Neuron (in vitro differentiated cells): ENCODE results near the gene TBL2.
"Not testable (repeated sequence)": the region's sequence is repeated elsewhere in the genome, so short reads cannot be mapped to it uniquely, and the experiment has no call there.

ENCODE experiments used
- H2AFZ ChIP-seq: one replicate; pipeline ENCODE4 v1.6.1; 2013; ENCODE audit warnings: low read depth, mild to moderate bottlenecking, inconsistent platforms, low read length, moderate library complexity
- H3K27me3 ChIP-seq: one replicate; pipeline ENCODE4 v1.6.1; 2013; ENCODE audit warnings: low read length; ENCODE audit not compliant: insufficient read depth
- H3K36me3 ChIP-seq: one replicate; pipeline ENCODE4 v1.6.1; 2013; ENCODE audit warnings: low read length; ENCODE audit not compliant: insufficient read depth
- H3K4me1 ChIP-seq: one replicate; pipeline ENCODE4 v1.6.1; 2013; ENCODE audit warnings: low read length; ENCODE audit not compliant: insufficient read depth
- H3K4me3 ChIP-seq: 2 replicates; pipeline ENCODE4 v1.5.1; 2013; ENCODE audit warnings: mild to moderate bottlenecking, low read length, moderate library complexity
- H3K9me3 ChIP-seq: one replicate; pipeline ENCODE4 v1.6.1; 2013; ENCODE audit warnings: low read length

Gene TBL2

DNA sequence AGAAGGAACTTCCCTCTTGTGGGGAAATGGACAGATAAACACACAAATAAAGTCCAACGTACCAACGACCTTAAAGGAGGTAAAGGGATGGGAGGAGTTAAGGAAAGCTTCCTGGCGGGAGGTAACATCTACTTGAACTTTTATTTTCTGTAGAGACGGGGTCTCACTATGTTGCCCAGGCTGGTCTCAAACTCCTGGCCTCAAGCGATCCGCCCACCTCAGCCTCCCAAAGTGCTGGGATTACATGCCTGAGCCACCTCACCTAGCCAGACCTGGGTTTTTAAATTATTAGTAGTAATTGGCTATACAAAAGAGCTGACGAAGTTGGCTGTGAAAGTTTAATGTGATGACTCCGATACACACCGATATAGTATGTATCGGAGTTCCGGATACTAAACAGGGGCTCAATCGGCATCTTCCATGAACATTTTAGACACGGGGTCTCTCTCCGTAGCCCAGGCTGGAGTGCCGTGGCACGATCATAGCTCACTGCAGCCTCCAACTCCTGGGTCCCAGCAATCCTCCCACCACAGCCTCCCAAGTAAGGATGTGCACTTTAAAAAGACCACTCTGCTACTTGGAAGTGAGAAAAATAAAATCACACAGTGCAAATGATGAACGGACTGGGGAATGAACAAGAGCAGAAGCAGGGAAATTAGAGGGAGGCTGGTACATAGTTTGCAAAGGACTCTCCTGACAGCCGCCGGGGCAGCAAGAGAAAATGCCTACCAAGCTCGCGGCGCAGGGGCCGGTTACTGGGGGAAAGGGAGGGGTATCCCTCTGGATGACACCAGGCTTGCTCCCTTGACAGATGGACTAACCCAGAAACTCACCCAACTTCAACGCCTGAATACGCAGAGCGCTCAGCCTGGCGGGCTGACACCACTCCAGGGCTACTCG, 21.9 kb downstream of the TBL2 start:
- peak overlapping the region; percentile 7 for H2AFZ ChIP-seq
- H3K9me3 ChIP-seq: no peaks in the 10 kb centered on the region
- H3K27me3 ChIP-seq: no peaks in the 10 kb centered on the region
- peaks cover 14% of the 10 kb centered on the region for H3K36me3 ChIP-seq
- H3K4me3 ChIP-seq: peak overlapping the region; percentile 66
- peaks cover 12% of the 10 kb centered on the region for H3K4me1 ChIP-seq

DNA sequence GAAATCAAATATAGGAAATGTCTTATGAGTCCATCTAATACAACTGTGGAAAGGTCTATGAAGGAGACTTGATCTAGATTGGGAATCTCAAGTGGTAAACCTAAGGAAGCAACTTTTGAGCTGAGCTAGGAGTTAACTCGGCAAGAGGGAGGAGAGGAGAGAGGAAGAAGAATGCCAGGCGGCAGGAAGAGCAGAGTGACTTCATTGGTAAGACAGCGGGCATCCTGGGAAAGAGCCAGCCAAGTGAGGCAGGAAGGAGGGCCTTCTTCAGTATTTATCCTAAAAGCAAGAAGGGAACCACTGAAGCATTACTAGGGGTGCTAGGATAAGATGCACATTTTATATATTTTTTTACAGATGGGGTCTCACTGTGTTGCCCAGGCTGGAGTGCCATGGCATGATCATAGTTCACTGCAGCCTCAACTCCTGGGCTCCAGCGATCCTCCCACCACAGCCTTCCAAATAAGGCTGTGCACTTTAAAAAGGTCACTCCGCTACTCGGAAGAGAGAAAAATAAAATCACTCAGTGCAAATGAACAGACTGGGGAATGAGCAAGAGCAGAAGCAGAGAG, 22.9 kb downstream of the TBL2 start:
- H3K4me3 ChIP-seq: no peak overlapping the region
- H3K27me3 ChIP-seq: no peaks in the 10 kb centered on the region

DNA sequence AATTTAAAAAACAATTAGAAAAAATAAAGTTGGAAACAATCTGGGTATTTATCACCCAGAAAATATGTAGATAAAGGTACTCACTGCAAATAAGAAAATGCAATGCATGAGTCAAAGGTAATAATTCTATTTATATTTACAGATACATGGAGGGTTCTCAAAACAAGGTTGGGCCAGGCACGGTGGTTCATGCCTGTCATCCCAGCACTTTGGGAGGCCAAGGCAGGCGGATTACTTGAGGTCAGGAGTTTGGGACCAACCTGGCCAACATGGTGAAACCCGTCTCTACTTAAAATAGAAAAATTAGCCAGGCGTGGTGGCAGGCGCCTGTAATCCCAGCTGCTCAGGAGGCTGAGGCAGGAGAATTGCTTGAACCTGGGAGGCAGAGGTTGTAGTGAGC, 28.3 kb downstream of the TBL2 start:
- H3K4me1 ChIP-seq, H3K9me3 ChIP-seq, H2AFZ ChIP-seq, H3K4me3 ChIP-seq, H3K27me3 ChIP-seq: not testable (repeated sequence)
- H3K36me3 ChIP-seq: peaks cover 35% of the 10 kb centered on the region

More for the DNA sequence above, 22.9 kb downstream of the TBL2 start:
- Histone ChIP-seq H3K36me3 (peaks cover 21% of the 10 kb centered on the region), H2AFZ (no peak overlapping the region), H3K4me1 (peaks cover 12% of the 10 kb centered on the region), H3K9me3 (no peaks in the 10 kb centered on the region)

DNA sequence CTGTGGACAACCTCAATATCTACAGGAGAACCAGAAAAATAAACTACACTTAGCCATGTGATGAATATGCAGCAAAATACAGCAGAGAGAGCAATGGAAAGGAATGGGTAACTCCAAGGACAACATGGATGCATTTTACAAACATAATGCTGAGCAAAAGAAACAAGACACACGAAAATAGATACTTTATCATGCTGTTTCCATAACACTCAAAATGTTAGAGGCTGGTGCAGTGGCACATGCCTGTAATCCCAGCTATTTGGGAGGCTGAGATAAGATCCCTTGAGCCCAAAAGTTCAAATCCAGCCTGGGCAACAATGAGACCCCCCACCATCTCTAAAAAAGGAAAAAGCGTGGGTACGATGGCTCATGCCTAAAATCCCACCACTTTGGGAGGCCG, 29.2 kb downstream of the TBL2 start:
- H3K9me3 ChIP-seq: no peaks in the 10 kb centered on the region
- H3K4me3 ChIP-seq: no peak overlapping the region
- H3K4me1 ChIP-seq: no peaks in the 10 kb centered on the region
- H3K27me3 ChIP-seq: no peaks in the 10 kb centered on the region
- peaks cover 29% of the 10 kb centered on the region for H3K36me3 ChIP-seq
- H2AFZ ChIP-seq: no peak overlapping the region

DNA sequence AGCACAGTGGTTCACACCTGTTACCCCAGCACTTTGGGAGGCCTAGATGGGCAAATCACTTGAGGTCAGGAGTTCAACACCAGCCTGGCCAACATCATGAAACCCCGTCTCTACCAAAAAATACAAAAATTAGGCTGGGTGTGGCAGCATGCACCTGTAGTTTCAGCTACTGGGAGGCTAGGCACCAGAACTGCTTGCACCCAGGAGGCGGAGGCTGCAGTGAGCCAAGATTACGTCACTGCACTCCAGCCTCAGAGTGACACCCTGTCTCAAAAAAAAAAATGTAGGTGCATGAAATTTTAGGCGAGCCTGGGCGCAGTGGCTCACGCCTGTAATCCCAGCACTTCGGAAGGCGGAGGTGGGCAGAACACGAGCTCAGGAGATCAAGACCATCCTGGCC, 30.5 kb downstream of the TBL2 start:
- H3K4me1 ChIP-seq: no peaks in the 10 kb centered on the region
- no peaks in the 10 kb centered on the region for H3K27me3 ChIP-seq
- H3K4me3 ChIP-seq: no peak overlapping the region
- no peaks in the 10 kb centered on the region for H3K9me3 ChIP-seq
- no peak overlapping the region for H2AFZ ChIP-seq
- peaks cover 37% of the 10 kb centered on the region for H3K36me3 ChIP-seq

DNA sequence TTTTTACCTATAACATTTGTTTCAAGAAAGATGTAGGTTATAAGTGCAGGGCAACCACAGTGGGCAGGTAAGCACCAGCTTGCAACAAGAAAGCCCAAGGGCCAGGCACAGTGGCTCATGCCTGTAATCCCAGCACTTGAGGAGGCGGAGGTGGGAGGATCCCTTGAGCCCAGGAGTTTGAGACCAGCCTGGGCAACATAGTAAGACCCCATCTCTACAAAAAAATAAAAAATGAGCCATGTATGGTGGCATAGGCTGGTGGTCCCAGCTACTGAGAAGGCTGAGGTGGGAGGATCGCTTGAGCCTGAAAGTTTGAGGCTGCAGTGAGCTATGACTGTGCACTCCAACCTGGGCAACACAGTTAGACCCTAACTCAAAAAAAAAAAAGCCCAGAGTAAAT, 33.7 kb downstream of the TBL2 start:
- Histone ChIP-seq H3K4me1 (no peaks in the 10 kb centered on the region), H3K9me3 (no peaks in the 10 kb centered on the region), H3K4me3 (no peak overlapping the region), H2AFZ (no peak overlapping the region), H3K27me3 (no peaks in the 10 kb centered on the region), H3K36me3 (peaks cover 38% of the 10 kb centered on the region)

DNA sequence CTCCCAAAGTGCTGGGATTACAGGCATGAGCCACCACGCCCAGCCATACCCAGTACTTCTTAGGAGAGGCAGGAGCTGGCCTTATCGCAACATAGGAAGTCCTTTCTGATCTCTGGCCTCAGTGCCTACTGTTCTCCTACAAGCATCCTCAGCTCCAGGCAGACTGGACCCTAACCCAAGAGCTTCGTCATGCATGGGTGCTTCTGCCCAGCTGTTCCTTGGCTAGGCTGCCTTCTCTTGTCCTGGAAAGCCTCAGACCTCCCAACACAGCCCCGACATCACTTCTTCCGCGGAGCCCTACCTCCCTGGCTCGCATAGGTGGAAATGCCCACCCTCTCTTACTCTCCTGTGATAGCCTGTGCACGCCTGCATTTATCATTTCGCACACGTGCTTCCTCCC, 36.7 kb downstream of the TBL2 start:
- Histone ChIP-seq H3K27me3 (no peaks in the 10 kb centered on the region), H2AFZ (no peak overlapping the region), H3K4me1 (no peaks in the 10 kb centered on the region), H3K4me3 (no peak overlapping the region), H3K9me3 (no peaks in the 10 kb centered on the region), H3K36me3 (peaks cover 52% of the 10 kb centered on the region)

DNA sequence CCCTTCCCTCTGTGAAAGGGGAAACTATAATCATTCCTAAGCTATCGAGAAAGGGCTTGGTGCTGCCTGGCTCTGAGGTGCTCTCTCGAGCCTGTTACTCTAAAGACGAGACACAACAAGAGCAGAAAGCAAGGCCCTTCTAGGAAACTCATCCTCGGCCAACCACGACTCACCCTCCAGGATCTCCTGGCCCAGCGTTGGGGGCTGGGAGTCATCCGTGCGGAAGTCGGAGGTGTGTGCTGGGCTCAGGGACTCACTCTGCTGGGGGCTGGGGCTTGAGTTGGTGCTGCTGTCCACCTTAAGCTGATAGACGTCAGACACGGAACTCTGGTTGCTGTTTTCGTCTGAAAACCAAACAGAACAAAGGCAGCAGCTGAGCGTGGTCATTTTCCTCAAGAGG, 38.7 kb downstream of the TBL2 start:
- no peaks in the 10 kb centered on the region for H3K9me3 ChIP-seq
- H3K4me1 ChIP-seq: no peaks in the 10 kb centered on the region
- H3K27me3 ChIP-seq: no peaks in the 10 kb centered on the region
- H3K4me3 ChIP-seq: no peak overlapping the region
- H3K36me3 ChIP-seq: peaks cover 65% of the 10 kb centered on the region
- H2AFZ ChIP-seq: no peak overlapping the region

DNA sequence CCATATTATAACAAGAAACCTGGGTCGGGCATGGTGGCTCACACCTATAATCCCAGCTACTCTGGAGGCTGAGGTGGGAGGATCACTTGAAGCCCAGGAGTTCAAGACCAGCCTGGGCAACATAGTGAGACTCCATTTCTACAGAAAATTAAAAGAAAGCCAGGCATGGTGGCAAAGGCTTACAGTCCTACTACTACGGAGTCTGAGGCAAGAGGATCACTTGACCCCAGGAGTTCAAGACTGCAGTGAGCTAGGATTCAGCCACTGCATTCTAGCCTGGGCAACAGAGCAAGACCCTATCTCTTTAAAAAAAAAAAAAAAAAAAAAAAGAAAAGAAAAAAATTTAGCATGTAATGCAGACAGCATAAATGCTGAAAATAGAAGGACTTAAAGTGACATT, 39.9 kb downstream of the TBL2 start:
- H3K27me3 ChIP-seq, H3K4me3 ChIP-seq, H3K4me1 ChIP-seq, H2AFZ ChIP-seq, H3K9me3 ChIP-seq: not testable (repeated sequence)
- H3K36me3 ChIP-seq: peaks cover 62% of the 10 kb centered on the region

DNA sequence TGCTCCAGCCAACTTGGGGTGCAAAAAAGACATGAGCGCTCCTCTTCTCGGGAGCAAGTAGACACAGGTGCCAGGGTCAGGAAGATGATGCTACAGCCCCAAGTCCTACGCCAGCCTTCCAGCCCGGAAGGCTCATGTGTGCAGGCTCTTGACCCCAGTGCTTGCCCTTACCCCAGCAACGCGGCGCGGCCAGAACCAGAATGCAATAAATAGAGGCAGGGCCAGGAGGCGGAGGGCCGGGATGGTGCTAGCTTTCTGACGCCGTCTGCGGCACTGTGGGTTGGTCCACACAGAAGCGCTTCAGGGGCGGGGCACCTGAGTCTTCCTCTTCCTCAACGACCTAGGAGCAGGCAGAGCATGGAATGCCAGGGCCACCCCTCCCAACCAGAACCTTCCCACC, 41.3 kb downstream of the TBL2 start:
- peaks cover 49% of the 10 kb centered on the region for H3K36me3 ChIP-seq
- H2AFZ ChIP-seq: no peak overlapping the region
- H3K4me3 ChIP-seq: no peak overlapping the region
- H3K4me1 ChIP-seq: no peaks in the 10 kb centered on the region
- H3K9me3 ChIP-seq: no peaks in the 10 kb centered on the region
- H3K27me3 ChIP-seq: no peaks in the 10 kb centered on the region

DNA sequence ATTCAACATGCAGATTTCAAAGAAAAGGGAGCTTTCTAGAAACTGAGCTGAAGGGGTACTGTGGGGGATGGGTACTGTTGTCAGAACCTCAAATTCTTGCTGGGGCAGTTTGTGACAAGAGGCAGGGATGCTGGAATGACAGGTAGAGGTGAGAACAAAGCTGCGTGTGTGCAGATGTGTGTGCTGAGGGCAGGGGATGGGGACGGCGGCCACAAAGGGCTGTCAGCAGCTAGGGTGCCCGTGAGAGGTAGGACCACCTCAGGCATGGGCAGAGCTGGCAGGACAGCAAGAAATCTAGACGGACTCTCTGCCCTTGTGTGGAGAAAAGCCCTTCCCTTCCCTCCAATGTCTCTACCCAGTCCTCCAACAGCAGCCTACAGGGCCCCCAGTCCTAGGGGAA, 41.9 kb downstream of the TBL2 start:
- Histone ChIP-seq H3K9me3 (no peaks in the 10 kb centered on the region), H3K27me3 (no peaks in the 10 kb centered on the region), H3K36me3 (peaks cover 44% of the 10 kb centered on the region), H2AFZ (no peak overlapping the region), H3K4me3 (no peak overlapping the region), H3K4me1 (no peaks in the 10 kb centered on the region)

DNA sequence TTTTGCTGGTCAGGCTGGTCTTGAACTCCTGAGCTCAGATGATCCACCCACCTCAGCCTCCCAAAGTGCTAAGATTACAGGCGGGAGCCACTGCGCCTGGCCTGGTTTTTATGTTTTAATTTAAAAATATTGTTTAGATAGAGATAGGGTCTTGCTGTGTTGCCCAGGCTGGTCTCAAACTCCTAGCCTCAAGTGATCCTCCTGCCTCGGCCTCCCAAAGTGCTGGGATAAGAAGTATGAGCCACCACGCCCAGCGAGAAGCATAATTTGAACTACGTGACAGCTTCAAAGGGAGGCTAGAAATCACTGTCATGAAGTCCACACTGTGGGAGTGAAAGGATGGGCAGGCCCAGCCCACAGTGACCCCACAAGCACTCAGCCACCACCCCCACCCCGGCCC, 42.5 kb downstream of the TBL2 start:
- peaks cover 44% of the 10 kb centered on the region for H3K36me3 ChIP-seq
- not testable (repeated sequence) for H3K4me1 ChIP-seq, H3K27me3 ChIP-seq, H2AFZ ChIP-seq, H3K9me3 ChIP-seq, H3K4me3 ChIP-seq

DNA sequence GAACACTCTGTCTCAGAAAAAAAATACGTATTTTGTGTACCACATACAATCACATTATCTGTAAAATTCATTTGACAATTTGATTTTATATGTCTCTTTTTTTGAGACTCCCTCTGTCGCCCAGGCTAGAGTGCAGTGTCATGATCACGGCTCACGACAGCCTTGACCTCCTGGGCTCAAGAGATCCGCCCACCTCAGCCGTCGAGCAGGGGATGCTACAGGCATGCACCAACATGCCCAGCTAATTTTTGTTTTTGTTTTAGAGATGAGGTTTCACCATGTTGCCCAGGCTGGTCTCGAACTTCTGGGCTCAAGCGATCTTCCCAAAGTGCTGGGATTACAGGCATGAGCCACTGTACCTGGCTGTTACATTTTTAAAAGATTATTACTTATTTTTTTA, 44.6 kb downstream of the TBL2 start:
- Histone ChIP-seq H3K4me3 (no peak overlapping the region), H3K27me3 (no peaks in the 10 kb centered on the region), H2AFZ (no peak overlapping the region), H3K9me3 (no peaks in the 10 kb centered on the region), H3K4me1 (no peaks in the 10 kb centered on the region), H3K36me3 (peaks cover 30% of the 10 kb centered on the region)

DNA sequence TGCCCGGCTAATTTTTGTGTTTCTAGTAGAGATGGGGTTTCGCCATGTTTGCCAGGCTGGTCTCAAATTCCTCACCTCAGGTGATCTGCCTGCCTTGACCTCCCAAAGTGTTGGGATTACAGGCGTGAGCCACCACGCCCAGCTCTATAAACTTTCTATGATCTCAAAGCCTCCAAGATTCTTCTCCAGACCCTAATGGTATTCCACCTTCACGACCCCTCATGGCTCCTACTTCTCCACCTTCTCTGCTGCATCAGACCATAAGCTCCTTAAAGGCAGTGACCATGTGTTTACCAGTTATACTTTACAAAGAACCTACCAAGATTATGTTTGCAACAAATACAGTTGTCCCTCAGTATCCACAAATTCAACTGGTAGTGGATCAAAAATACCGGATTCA, 46.2 kb downstream of the TBL2 start:
- Histone ChIP-seq H3K4me3 (no peak overlapping the region), H3K9me3 (no peaks in the 10 kb centered on the region), H3K36me3 (peaks cover 18% of the 10 kb centered on the region), H3K27me3 (no peaks in the 10 kb centered on the region), H3K4me1 (no peaks in the 10 kb centered on the region), H2AFZ (no peak overlapping the region)
